Activated naive CD4-positive, alpha-beta T cell treated with anti-CD3 and anti-CD28 coated beads, Interleukin-2, amount 10 ng/mL, durations not matched to agents 7 days and 5 days (primary cell): Measurements from ENCODE around the gene AP3S1.

Source experiments
- CTCF ChIA-PET: fragments of 350-600 bp; sonication (Branson Sonifier 250); formaldehyde crosslinking; loops from one replicate; lab custom pipeline; 2021; ENCODE audit warnings: antibody characterized with exemption; lab: Charles Lee
- DNase-seq: peaks from one replicate; pipeline ENCODE4 v3.0.0-alpha.2; 2020
- H3K27ac Mint-ChIP-seq: one replicate; pipeline ENCODE4 v1.8.0; 2021; ENCODE audit warnings: mild to moderate bottlenecking, moderate library complexity, mixed read lengths
- H3K27me3 Mint-ChIP-seq: one replicate; pipeline ENCODE4 v1.8.0; 2021; ENCODE audit warnings: mild to moderate bottlenecking, mixed read lengths
- H3K36me3 Mint-ChIP-seq: one replicate; pipeline ENCODE4 v1.8.0; 2021; ENCODE audit warnings: mixed read lengths
- H3K4me1 Mint-ChIP-seq: one replicate; pipeline ENCODE4 v1.8.0; 2021; ENCODE audit warnings: mixed read lengths
- H3K4me3 Mint-ChIP-seq: one replicate; pipeline ENCODE4 v1.8.0; 2021; ENCODE audit warnings: mild to moderate bottlenecking, moderate library complexity, mixed read lengths
- H3K9me3 Mint-ChIP-seq: one replicate; pipeline ENCODE4 v1.8.0; 2021; ENCODE audit warnings: mixed read lengths

AP3S1 gene

DNA sequence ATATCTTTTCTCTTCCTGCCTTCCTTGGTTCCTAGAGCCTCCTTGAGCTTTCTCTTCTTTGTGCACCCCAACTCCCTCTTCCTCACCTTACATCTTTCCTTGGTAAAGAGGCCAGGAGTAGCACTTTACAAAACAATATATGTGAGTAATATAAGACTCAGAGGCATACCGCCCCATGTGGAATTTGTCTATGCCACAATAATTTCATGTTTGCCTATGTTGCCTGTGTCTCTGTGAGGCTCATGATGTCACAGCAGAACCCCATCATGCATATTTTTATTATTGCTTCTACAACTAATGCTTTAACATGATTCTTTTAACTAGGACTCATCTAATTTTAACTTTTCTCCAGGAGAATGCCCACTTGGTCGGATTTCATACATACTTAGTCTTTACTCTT is 105.5 kb downstream of the AP3S1 start:
- Mint-ChIP-seq H3K4me1 (no peaks in the 10 kb centered on the region), H3K4me3 (no peak overlapping the region), H3K9me3 (no peaks in the 10 kb centered on the region), H3K36me3 (no peaks in the 10 kb centered on the region), H3K27me3 (peaks cover 4% of the 10 kb centered on the region), H3K27ac (no peak overlapping the region)
- DNase-seq = no peak
- CTCF ChIA-PET = interaction anchor here (0.6 kb wide), 1 partner anchor 627 kb away, joined by 3 read pairs; no protein-coding TSS in a partner anchor

- CTCF ChIA-PET = no interaction called here
- H3K4me1 Mint-ChIP-seq = no peaks in the 10 kb centered on the region
Observed at GRCh38 chr5:115948091-115948534, 106.4 kb downstream of the AP3S1 start.

DNA sequence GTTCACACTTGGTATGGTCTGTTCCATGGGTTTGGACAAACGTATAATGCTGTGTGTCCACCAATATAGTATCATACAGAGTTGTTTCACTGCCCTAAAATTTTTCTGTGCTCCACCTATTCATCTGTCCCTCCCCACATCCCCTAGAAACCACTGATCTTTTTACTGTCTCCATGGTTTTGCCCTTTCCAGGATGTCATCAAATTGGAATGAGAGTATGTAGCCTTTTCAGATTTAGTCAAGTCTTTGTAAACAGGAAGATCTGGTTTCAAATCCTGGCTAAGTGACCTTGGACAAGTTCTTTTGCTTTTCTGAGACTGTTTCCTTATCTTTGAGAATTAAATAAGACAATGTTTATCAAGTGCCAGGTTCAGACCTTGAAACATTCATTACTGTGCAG is 107.4 kb downstream of the AP3S1 start:
- Mint-ChIP-seq H3K9me3 (no peaks in the 10 kb centered on the region), H3K4me1 (no peaks in the 10 kb centered on the region), H3K36me3 (no peaks in the 10 kb centered on the region), H3K27ac (no peak overlapping the region), H3K27me3 (peaks cover 4% of the 10 kb centered on the region), H3K4me3 (no peak overlapping the region)
- no peak for DNase-seq
- CTCF ChIA-PET = no interaction called here

More at GRCh38 chr5:115948091-115948534, 106.4 kb downstream of the AP3S1 start:
- DNase-seq = no peak
- Mint-ChIP-seq H3K36me3 (no peaks in the 10 kb centered on the region), H3K27me3 (peaks cover 4% of the 10 kb centered on the region), H3K27ac (no peak overlapping the region), H3K4me3 (no peak overlapping the region), H3K9me3 (no peaks in the 10 kb centered on the region)

- no peak for DNase-seq
- no peak overlapping the region for H3K4me3 Mint-ChIP-seq
- no peaks in the 10 kb centered on the region for H3K9me3 Mint-ChIP-seq
- CTCF ChIA-PET = no interaction called here
- H3K4me1 Mint-ChIP-seq = no peaks in the 10 kb centered on the region
- peaks cover 4% of the 10 kb centered on the region for H3K27me3 Mint-ChIP-seq
- H3K36me3 Mint-ChIP-seq = no peaks in the 10 kb centered on the region
- no peak overlapping the region for H3K27ac Mint-ChIP-seq
Observed at GRCh38 chr5:115952588-115952987, 110.9 kb downstream of the AP3S1 start.

- H3K4me1 Mint-ChIP-seq = no peaks in the 10 kb centered on the region
- no peak for DNase-seq
- CTCF ChIA-PET = no interaction called here
- H3K36me3 Mint-ChIP-seq = no peaks in the 10 kb centered on the region
- H3K9me3 Mint-ChIP-seq = no peaks in the 10 kb centered on the region
- H3K27me3 Mint-ChIP-seq = peaks cover 9% of the 10 kb centered on the region
- no peak overlapping the region for H3K27ac Mint-ChIP-seq
- H3K4me3 Mint-ChIP-seq = no peak overlapping the region
Observed at GRCh38 chr5:115954144-115954543, 112.4 kb downstream of the AP3S1 start.

GRCh38 chr5:115956957-115957356 is 115.2 kb downstream of the AP3S1 start:
- Mint-ChIP-seq H3K27me3 (peaks cover 21% of the 10 kb centered on the region), H3K4me3 (no peak overlapping the region), H3K4me1 (peaks cover 5% of the 10 kb centered on the region), H3K9me3 (no peaks in the 10 kb centered on the region), H3K27ac (no peak overlapping the region), H3K36me3 (no peaks in the 10 kb centered on the region)
- DNase-seq = no peak
- CTCF ChIA-PET = no interaction called here

GRCh38 chr5:115961381-115962238 is 119.9 kb downstream of the AP3S1 start:
- Mint-ChIP-seq H3K4me1 (peaks cover 5% of the 10 kb centered on the region), H3K9me3 (no peaks in the 10 kb centered on the region), H3K36me3 (no peaks in the 10 kb centered on the region), H3K27ac (no peak overlapping the region), H3K4me3 (no peak overlapping the region), H3K27me3 (peaks cover 56% of the 10 kb centered on the region)
- CTCF ChIA-PET = no interaction called here
- no peak for DNase-seq

GRCh38 chr5:115962239-115962564 is 120.5 kb downstream of the AP3S1 start, which contains the start of gene LVRN:
Gene LVRN (plus strand): TSS chr5:115962475. CDS start chr5:115962618, 143 bp downstream.
- Mint-ChIP-seq H3K4me1 (peaks cover 5% of the 10 kb centered on the region), H3K27ac (no peak within 1 kb of the TSS), H3K4me3 (no peak within 1 kb of the TSS), H3K36me3 (no peaks in the 10 kb centered on the region), H3K27me3 (peaks cover 58% of the 10 kb centered on the region), H3K9me3 (no peaks in the 10 kb centered on the region)
- CTCF ChIA-PET = no interaction called here
- DNase-seq = no peak

GRCh38 chr5:115962565-115963402 is 121.0 kb downstream of the AP3S1 start:
- CTCF ChIA-PET = no interaction called here
- Mint-ChIP-seq H3K4me3 (no peak overlapping the region), H3K9me3 (no peaks in the 10 kb centered on the region), H3K27ac (no peak overlapping the region), H3K4me1 (peaks cover 5% of the 10 kb centered on the region), H3K36me3 (no peaks in the 10 kb centered on the region), H3K27me3 (peaks cover 58% of the 10 kb centered on the region)
- DNase-seq = no peak

GRCh38 chr5:115963566-115963965 is 121.8 kb downstream of the AP3S1 start:
- Mint-ChIP-seq H3K27me3 (peaks cover 58% of the 10 kb centered on the region), H3K36me3 (no peaks in the 10 kb centered on the region), H3K4me1 (peaks cover 5% of the 10 kb centered on the region), H3K4me3 (no peak overlapping the region), H3K27ac (no peak overlapping the region), H3K9me3 (no peaks in the 10 kb centered on the region)
- DNase-seq = no peak
- CTCF ChIA-PET = no interaction called here
